Activated B cell treated with CpG ODN at 0.5 μM for 24 hours (primary cell): ENCODE measurements around the gene STEAP3. TPM values are rescaled to one million over a fixed set of nuclear protein-coding genes. Genes with fewer than 3 reads are reported as not detected.

Experiments used
- ATAC-seq: fragments of 200-7000 bp; cut with Tn5 transposase; one replicate; pipeline ENCODE4 v1.10.0; 2021; ENCODE audit warnings: low read depth, mild to moderate bottlenecking, moderate library complexity
- CTCF ChIA-PET: fragments of 350-600 bp; sonication (Branson Sonifier 250); formaldehyde crosslinking; loops from one replicate; lab custom pipeline; 2021; ENCODE audit warnings: antibody characterized with exemption; lab: Charles Lee
- POLR2A ChIA-PET: fragments of 350-600 bp; sonication (Branson Sonifier 250); formaldehyde crosslinking; loops from one replicate; lab custom pipeline; 2021; ENCODE audit warnings: antibody characterized with exemption; lab: Charles Lee
- DNase-seq: peaks from one replicate; pipeline ENCODE4 v3.0.0; 2022
- H3K27ac Mint-ChIP-seq: one replicate; pipeline ENCODE4 v1.8.0; 2020; ENCODE audit warnings: mixed read lengths
- H3K27me3 Mint-ChIP-seq: one replicate; pipeline ENCODE4 v1.8.0; 2021; ENCODE audit warnings: mixed read lengths
- H3K36me3 Mint-ChIP-seq: one replicate; pipeline ENCODE4 v1.8.0; 2021; ENCODE audit warnings: low read depth, mixed read lengths
- H3K4me1 Mint-ChIP-seq: one replicate; pipeline ENCODE4 v1.8.0; 2021; ENCODE audit warnings: mixed read lengths
- H3K4me3 Mint-ChIP-seq: one replicate; pipeline ENCODE4 v1.8.0; 2020; ENCODE audit warnings: mild to moderate bottlenecking, mixed read lengths
- H3K9me3 Mint-ChIP-seq: one replicate; pipeline ENCODE4 v1.8.0; 2020; ENCODE audit warnings: mixed read lengths
- CTCF ChIP-seq: fragments of 200-600 bp; IDR thresholded peaks from one replicate; pipeline ENCODE4 v1.8.0; 2022; ENCODE audit warnings: antibody characterized with exemption, mild to moderate bottlenecking
- intact Hi-C: fragments of 100-400 bp; cut with micrococcal nuclease; formaldehyde crosslinking; loops from one replicate; pipeline ENCODE4 v1.15.1; 2024
- total RNA-seq: library from RNA; stranded (reverse); gene quantifications from 2 replicates; pipeline ENCODE4 v1.2.3, GENCODE V29; 2022

STEAP3 gene
- total RNA-seq, 1 donor from 2014 or later, result 1.1 TPM

- no peaks in the 10 kb centered on the region for H3K9me3 Mint-ChIP-seq
- no peak overlapping the region for H3K27ac Mint-ChIP-seq
- DNase-seq (no peak), ATAC-seq (no peak)
- ChIA-PET POLR2A (no interaction called here), CTCF (no interaction called here)
- H3K27me3 Mint-ChIP-seq, result peaks cover 2% of the 10 kb centered on the region
- TF ChIP-seq CTCF, result no peak
- intact Hi-C loops, result no loop called here
- no peaks in the 10 kb centered on the region for H3K36me3 Mint-ChIP-seq
- no peak overlapping the region for H3K4me3 Mint-ChIP-seq
- H3K4me1 Mint-ChIP-seq, result no peaks in the 10 kb centered on the region
These were observed 56.0 kb downstream of the STEAP3 start for GRCh38 chr2:119279666-119280065.

- H3K4me3 Mint-ChIP-seq, result no peak overlapping the region
- peaks cover 2% of the 10 kb centered on the region for H3K27me3 Mint-ChIP-seq
- H3K9me3 Mint-ChIP-seq, result no peaks in the 10 kb centered on the region
- no peaks in the 10 kb centered on the region for H3K4me1 Mint-ChIP-seq
- no peak for DNase-seq
- no peak for TF ChIP-seq CTCF
- no peak for ATAC-seq
- no peaks in the 10 kb centered on the region for H3K36me3 Mint-ChIP-seq
- intact Hi-C loops, result no loop called here
- CTCF ChIA-PET, result no interaction called here
- POLR2A ChIA-PET, result no interaction called here
- no peak overlapping the region for H3K27ac Mint-ChIP-seq
These were observed 57.0 kb downstream of the STEAP3 start for GRCh38 chr2:119280680-119281079.

- DNase-seq, result no peak
- ATAC-seq, result no peak
- no peak overlapping the region for H3K27ac Mint-ChIP-seq
- H3K4me1 Mint-ChIP-seq, result no peaks in the 10 kb centered on the region
- ChIA-PET CTCF (no interaction called here), POLR2A (no interaction called here)
- no peak overlapping the region for H3K4me3 Mint-ChIP-seq
- no peaks in the 10 kb centered on the region for H3K36me3 Mint-ChIP-seq
- intact Hi-C loops, result no loop called here
- TF ChIP-seq CTCF, result no peak
- H3K27me3 Mint-ChIP-seq, result no peaks in the 10 kb centered on the region
- no peaks in the 10 kb centered on the region for H3K9me3 Mint-ChIP-seq
These were observed 58.7 kb downstream of the STEAP3 start for GRCh38 chr2:119282146-119282995.

GRCh38 chr2:119282996-119283511 is 59.4 kb downstream of the STEAP3 start:
- intact Hi-C loops, result no loop called here
- Mint-ChIP-seq H3K27ac (no peak overlapping the region), H3K4me1 (no peaks in the 10 kb centered on the region), H3K9me3 (no peaks in the 10 kb centered on the region), H3K4me3 (no peak overlapping the region), H3K36me3 (no peaks in the 10 kb centered on the region), H3K27me3 (no peaks in the 10 kb centered on the region)
- POLR2A ChIA-PET, result no interaction called here
- CTCF ChIA-PET, result no interaction called here
- no peak for ATAC-seq
- no peak for TF ChIP-seq CTCF
- no peak for DNase-seq

- ChIA-PET CTCF (no interaction called here), POLR2A (no interaction called here)
- Mint-ChIP-seq H3K36me3 (no peaks in the 10 kb centered on the region), H3K4me1 (no peaks in the 10 kb centered on the region), H3K4me3 (no peak overlapping the region), H3K27me3 (no peaks in the 10 kb centered on the region), H3K27ac (no peak overlapping the region), H3K9me3 (no peaks in the 10 kb centered on the region)
- ATAC-seq, result no peak
- intact Hi-C loops, result no loop called here
- no peak for DNase-seq
- no peak for TF ChIP-seq CTCF
These were observed 60.3 kb downstream of the STEAP3 start for GRCh38 chr2:119283873-119284331.
